ENCODE results near the gene MAPK6. TPM values are rescaled to one million over a fixed set of nuclear protein-coding genes. Genes with fewer than 3 reads are reported as not detected.
"Not testable (repeated sequence)": the region's sequence is repeated elsewhere in the genome, so short reads cannot be mapped to it uniquely, and the experiment has no call there.

MAPK6 gene
- total RNA-seq, 3 donors from 2014 or later (not counting 1 experiment from before 2014, with no cell fraction given) = 33.0 to 36.2 (median 33.1) TPM

DNA sequence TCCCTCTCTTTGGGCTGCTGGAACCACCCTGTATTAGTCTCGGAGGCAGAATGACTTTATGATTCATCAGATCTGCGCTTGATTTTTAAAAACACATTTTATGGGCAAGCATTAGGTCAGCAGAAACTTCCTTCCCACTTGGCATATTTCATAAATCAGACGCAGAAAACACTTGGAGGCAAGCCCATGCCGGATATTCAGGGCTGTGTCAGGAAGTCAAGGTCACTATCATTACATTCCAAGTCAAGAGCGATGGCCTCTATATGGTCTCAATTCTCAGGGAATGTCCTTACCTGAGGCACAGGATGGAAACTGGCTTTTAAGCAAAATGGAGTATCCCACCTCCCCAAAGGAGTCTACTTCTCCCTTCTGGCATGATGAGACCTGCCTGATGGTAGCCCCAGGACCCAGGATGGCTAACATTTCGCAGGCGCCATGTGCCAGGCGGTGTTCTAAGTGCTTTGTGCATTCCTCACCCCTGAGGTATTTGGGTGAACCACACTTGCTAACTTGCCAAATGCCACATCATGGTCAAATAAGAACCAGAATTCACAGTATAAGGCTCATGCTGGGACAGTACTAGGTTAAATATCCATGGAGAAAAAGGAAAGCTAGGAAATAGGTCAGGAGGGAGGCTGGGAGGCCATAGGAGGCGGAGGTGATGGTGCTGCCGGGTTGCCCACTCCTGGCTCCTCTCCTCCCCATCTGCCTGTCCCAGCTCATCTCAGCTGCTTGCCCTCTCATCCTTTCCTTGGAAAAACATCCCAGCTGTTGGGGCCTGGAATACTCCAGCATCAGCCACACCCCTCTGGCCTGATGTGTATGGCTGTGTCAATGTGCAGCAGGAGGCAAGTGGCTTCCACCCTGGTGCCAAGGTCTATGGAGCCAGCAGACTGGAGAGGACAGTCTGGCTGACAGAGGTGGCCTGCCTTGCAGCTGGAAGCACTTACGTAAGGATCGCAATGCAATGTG lies 74.8 kb downstream of the MAPK6 start:
- DNase-seq (no peak), ATAC-seq (no peak)
- TF ChIP-seq CTCF (IDR thresholded peaks at IDR 0.05) = no peak
- Mint-ChIP-seq H3K27me3 (ENCODE audit: low read depth in 2 of 2) (peaks cover 19 to 21% of the 10 kb centered on the region in 2 donors), H3K9me3 (peaks cover 2 to 5% of the 10 kb centered on the region in 2 donors), H3K27ac (no peak overlapping the region), H3K4me1 (no peaks in the 10 kb centered on the region), H3K36me3 (peaks cover 15% of the 10 kb centered on the region), H3K4me3 (no peak overlapping the region)
- no peak overlapping the region for H3K27ac ChIP-seq (ENCODE audit: low read length)
- no peaks in the 10 kb centered on the region for H3K4me1 ChIP-seq (ENCODE audit: control insufficient read depth, insufficient read depth, low read length)
- no peaks in the 10 kb centered on the region for H3K27me3 ChIP-seq (ENCODE audit: control insufficient read depth, insufficient read depth, low read length)
- 73% methylated on average over 12 of the region's 12 CpGs for WGBS (ENCODE audit: insufficient coverage)
- H3K36me3 ChIP-seq (ENCODE audit: control insufficient read depth, insufficient read depth, low read length) = no peaks in the 10 kb centered on the region
- intact Hi-C loops (cut with micrococcal nuclease) = no loop called here
- H3K9me3 ChIP-seq (ENCODE audit: control insufficient read depth, insufficient read depth, low read length) = no peaks in the 10 kb centered on the region
- no peak overlapping the region for H3K4me3 ChIP-seq (ENCODE audit: low read length)

- Mint-ChIP-seq H3K4me3 (no peak overlapping the region), H3K36me3 (peaks cover 7% of the 10 kb centered on the region), H3K27me3 (ENCODE audit: low read depth in 2 of 2) (peaks cover 14% of the 10 kb centered on the region in 2 donors), H3K9me3 (peaks cover 2 to 3% of the 10 kb centered on the region in 2 donors), H3K4me1 (no peaks in the 10 kb centered on the region), H3K27ac (no peak overlapping the region)
- H3K27me3 ChIP-seq (ENCODE audit: control insufficient read depth, insufficient read depth, low read length) = no peaks in the 10 kb centered on the region
- H3K4me3 ChIP-seq (ENCODE audit: low read length) = no peak overlapping the region
- no peak for DNase-seq
- H3K36me3 ChIP-seq (ENCODE audit: control insufficient read depth, insufficient read depth, low read length) = no peaks in the 10 kb centered on the region
- 93% methylated on average over 12 of the region's 12 CpGs for WGBS (ENCODE audit: insufficient coverage)
- intact Hi-C loops (cut with micrococcal nuclease) = no loop called here
- no peaks in the 10 kb centered on the region for H3K4me1 ChIP-seq (ENCODE audit: control insufficient read depth, insufficient read depth, low read length)
- H3K9me3 ChIP-seq (ENCODE audit: control insufficient read depth, insufficient read depth, low read length) = no peaks in the 10 kb centered on the region
- H3K27ac ChIP-seq (ENCODE audit: low read length) = no peak overlapping the region
- no peak for ATAC-seq
- TF ChIP-seq CTCF (IDR thresholded peaks at IDR 0.05) = no peak
Observed at GRCh38 chr15:52094811-52095584, 76.0 kb downstream of the MAPK6 start.

GRCh38 chr15:52095597-52096262 lies 76.7 kb downstream of the MAPK6 start:
- ATAC-seq (no peak), DNase-seq (no peak)
- intact Hi-C loops (cut with micrococcal nuclease) = no loop called here
- no peaks in the 10 kb centered on the region for H3K36me3 Mint-ChIP-seq
- no peaks in the 10 kb centered on the region for H3K36me3 ChIP-seq (ENCODE audit: control insufficient read depth, insufficient read depth, low read length)
- no peaks in the 10 kb centered on the region for H3K9me3 Mint-ChIP-seq
- 86% methylated on average over 3 of the region's 4 CpGs for WGBS (ENCODE audit: insufficient coverage)
- H3K27me3 ChIP-seq (ENCODE audit: control insufficient read depth, insufficient read depth, low read length) = no peaks in the 10 kb centered on the region
- no peaks in the 10 kb centered on the region for H3K9me3 ChIP-seq (ENCODE audit: control insufficient read depth, insufficient read depth, low read length)
- no peak for TF ChIP-seq CTCF (IDR thresholded peaks at IDR 0.05)
- H3K27me3 Mint-ChIP-seq (ENCODE audit: low read depth in 2 of 2) = peaks cover 11 to 14% of the 10 kb centered on the region in 2 donors
- no peaks in the 10 kb centered on the region for H3K4me1 ChIP-seq (ENCODE audit: control insufficient read depth, insufficient read depth, low read length)
- H3K4me1 Mint-ChIP-seq = no peaks in the 10 kb centered on the region
- H3K27ac ChIP-seq (ENCODE audit: low read length) = no peak overlapping the region
- no peak overlapping the region for H3K4me3 Mint-ChIP-seq
- H3K27ac Mint-ChIP-seq = no peak overlapping the region
- no peak overlapping the region for H3K4me3 ChIP-seq (ENCODE audit: low read length)

GRCh38 chr15:52096536-52096935 lies 77.5 kb downstream of the MAPK6 start:
- intact Hi-C loops (cut with micrococcal nuclease); H3K27ac ChIP-seq (ENCODE audit: low read length); ATAC-seq; H3K4me3 ChIP-seq (ENCODE audit: low read length); H3K4me1 ChIP-seq (ENCODE audit: control insufficient read depth, insufficient read depth, low read length); H3K36me3 ChIP-seq (ENCODE audit: control insufficient read depth, insufficient read depth, low read length); H3K27ac Mint-ChIP-seq; H3K36me3 Mint-ChIP-seq; H3K27me3 ChIP-seq (ENCODE audit: control insufficient read depth, insufficient read depth, low read length); H3K9me3 Mint-ChIP-seq; H3K9me3 ChIP-seq (ENCODE audit: control insufficient read depth, insufficient read depth, low read length); H3K4me3 Mint-ChIP-seq; DNase-seq; H3K4me1 Mint-ChIP-seq: not testable (repeated sequence)
- H3K27me3 Mint-ChIP-seq (ENCODE audit: low read depth in 2 of 2) = peaks cover 11 to 14% of the 10 kb centered on the region in 2 donors
- 94% methylated on average over 9 of the region's 9 CpGs for WGBS (ENCODE audit: insufficient coverage)

All from natural killer cell (primary cell).